Nephron progenitor cell (in vitro differentiated cells): Measurements from ENCODE around the gene RHOV.
A peak's percentile ranks its signal among the peaks of the same experiment; 100 is the strongest.
"Not testable (repeated sequence)": the region's sequence is repeated elsewhere in the genome, so short reads cannot be mapped to it uniquely, and the experiment has no call there.

ENCODE experiments used
- DNase-seq: peaks from one replicate; pipeline ENCODE4 v3.0.0; 2021
- H3K27ac Mint-ChIP-seq: 2 replicates; pipeline ENCODE4 v1.8.0; 2021; ENCODE audit warnings: mild to moderate bottlenecking, moderate library complexity, mixed read lengths
- H3K27me3 Mint-ChIP-seq: 2 replicates; pipeline ENCODE4 v1.8.0; 2021; ENCODE audit warnings: mild to moderate bottlenecking, low read depth, mixed read lengths; ENCODE audit not compliant: poor library complexity
- H3K36me3 Mint-ChIP-seq: 2 replicates; pipeline ENCODE4 v1.8.0; 2021; ENCODE audit warnings: low read depth, mixed read lengths
- H3K4me1 Mint-ChIP-seq: 2 replicates; pipeline ENCODE4 v1.8.0; 2021; ENCODE audit warnings: mixed read lengths
- H3K4me3 Mint-ChIP-seq: 2 replicates; pipeline ENCODE4 v1.8.0; 2021; ENCODE audit warnings: mild to moderate bottlenecking, moderate library complexity, mixed read lengths
- H3K9me3 Mint-ChIP-seq: 2 replicates; pipeline ENCODE4 v1.8.0; 2021; ENCODE audit warnings: mild to moderate bottlenecking, moderate library complexity, mixed read lengths
- CTCF ChIP-seq: fragments of 200-600 bp; sonication (generic); IDR thresholded peaks from 2 replicates; pipeline ENCODE4 v1.5.0; 2021; ENCODE audit warnings: antibody characterized with exemption

Gene RHOV

GRCh38 chr15:40863660-40864270 lies 10.3 kb downstream of the RHOV start:
- no peak overlapping the region for H3K27ac Mint-ChIP-seq
- TF ChIP-seq CTCF: no peak
- peaks cover 14% of the 10 kb centered on the region for H3K4me1 Mint-ChIP-seq
- H3K27me3 Mint-ChIP-seq: peaks cover 7% of the 10 kb centered on the region
- H3K9me3 Mint-ChIP-seq: no peaks in the 10 kb centered on the region
- DNase-seq: no peak
- no peaks in the 10 kb centered on the region for H3K36me3 Mint-ChIP-seq
- no peak overlapping the region for H3K4me3 Mint-ChIP-seq

- Mint-ChIP-seq H3K4me1 (peaks cover 32% of the 10 kb centered on the region), H3K27me3 (peaks cover 12% of the 10 kb centered on the region)
- DNase-seq, H3K36me3 Mint-ChIP-seq, H3K9me3 Mint-ChIP-seq, H3K4me3 Mint-ChIP-seq, H3K27ac Mint-ChIP-seq: not testable (repeated sequence)
Measured at GRCh38 chr15:40861147-40861546, 12.9 kb downstream of the RHOV start.

GRCh38 chr15:40859206-40859851 lies 14.7 kb downstream of the RHOV start:
- no peaks in the 10 kb centered on the region for H3K9me3 Mint-ChIP-seq
- peak; percentile 82 for TF ChIP-seq CTCF
- H3K4me3 Mint-ChIP-seq: no peak overlapping the region
- H3K27me3 Mint-ChIP-seq: peaks cover 13% of the 10 kb centered on the region
- no peak overlapping the region for H3K27ac Mint-ChIP-seq
- H3K36me3 Mint-ChIP-seq: no peaks in the 10 kb centered on the region
- DNase-seq: peak; percentile 87
- H3K4me1 Mint-ChIP-seq: peaks cover 37% of the 10 kb centered on the region

- Mint-ChIP-seq H3K27me3 (peaks cover 10% of the 10 kb centered on the region), H3K9me3 (no peaks in the 10 kb centered on the region), H3K36me3 (no peaks in the 10 kb centered on the region), H3K4me3 (no peak overlapping the region), H3K4me1 (peaks cover 39% of the 10 kb centered on the region), H3K27ac (no peak overlapping the region)
- TF ChIP-seq CTCF: no peak
- no peak for DNase-seq
Measured at GRCh38 chr15:40858706-40859105, 15.3 kb downstream of the RHOV start.

GRCh38 chr15:40857601-40858341 lies 16.3 kb downstream of the RHOV start:
- H3K4me1 Mint-ChIP-seq: peaks cover 36% of the 10 kb centered on the region
- peak; percentile 87 for DNase-seq
- H3K27me3 Mint-ChIP-seq: peaks cover 8% of the 10 kb centered on the region
- no peaks in the 10 kb centered on the region for H3K36me3 Mint-ChIP-seq
- peak; percentile 94 for TF ChIP-seq CTCF
- H3K9me3 Mint-ChIP-seq: no peaks in the 10 kb centered on the region
- no peak overlapping the region for H3K4me3 Mint-ChIP-seq
- peak overlapping the region; percentile 50 for H3K27ac Mint-ChIP-seq

GRCh38 chr15:40856746-40857145 lies 17.3 kb downstream of the RHOV start:
- Mint-ChIP-seq H3K27me3 (peaks cover 6% of the 10 kb centered on the region), H3K36me3 (no peaks in the 10 kb centered on the region)

More at GRCh38 chr15:40856746-40857145, 17.3 kb downstream of the RHOV start:
- no peaks in the 10 kb centered on the region for H3K9me3 Mint-ChIP-seq
- peaks cover 34% of the 10 kb centered on the region for H3K4me1 Mint-ChIP-seq
- no peak for TF ChIP-seq CTCF
- no peak overlapping the region for H3K4me3 Mint-ChIP-seq
- no peak for DNase-seq
- H3K27ac Mint-ChIP-seq: no peak overlapping the region
